ENCODE data around the gene SLX4IP. TPM values are rescaled to one million over a fixed set of nuclear protein-coding genes. Genes with fewer than 3 reads are reported as not detected.

The SLX4IP gene
- total RNA-seq, 1 donor from 2014 or later = 3.1 TPM

GRCh38 chr20:10432079-10432478 lies 3.0 kb upstream of the SLX4IP start:
- Histone ChIP-seq H3K4me3 (no peak overlapping the region), H3K27me3 (ENCODE audit: low read depth) (no peaks in the 10 kb centered on the region), H3K9me3 (replicated peaks) (no peaks in the 10 kb centered on the region), H3K4me1 (peaks cover 75% of the 10 kb centered on the region), H3K27ac (replicated peaks) (no peak overlapping the region), H3K36me3 (no peaks in the 10 kb centered on the region)
- intact Hi-C loops (cut with micrococcal nuclease) = no loop called here
- DNase-seq = no peak
- TF ChIP-seq CTCF (IDR thresholded peaks at IDR 0.05; ENCODE audit: borderline replicate concordance) = no peak

GRCh38 chr20:10433014-10433622 lies 2.0 kb upstream of the SLX4IP start:
- peaks cover 65% of the 10 kb centered on the region for H3K4me1 ChIP-seq

GRCh38 chr20:10433623-10434466 lies 1.3 kb upstream of the SLX4IP start, which contains the start of gene MKKS:
Gene MKKS (minus strand): TSS chr20:10434222. CDS start chr20:10413514, 20,708 bp downstream.
- H3K4me3 ChIP-seq = peak within 1 kb of the TSS; percentile 97
- no peaks in the 10 kb centered on the region for H3K9me3 ChIP-seq (replicated peaks)
- intact Hi-C loops (cut with micrococcal nuclease) = no loop called here
- H3K27ac ChIP-seq (replicated peaks) = peak within 1 kb of the TSS; percentile 98
- no peaks in the 10 kb centered on the region for H3K27me3 ChIP-seq (ENCODE audit: low read depth)
- no peak for TF ChIP-seq CTCF (IDR thresholded peaks at IDR 0.05; ENCODE audit: borderline replicate concordance)
- H3K4me1 ChIP-seq = peaks cover 58% of the 10 kb centered on the region
- DNase-seq = peak; percentile 93
- H3K36me3 ChIP-seq = no peaks in the 10 kb centered on the region

More at GRCh38 chr20:10433014-10433622, 2.0 kb upstream of the SLX4IP start:
- no peak for TF ChIP-seq CTCF (IDR thresholded peaks at IDR 0.05; ENCODE audit: borderline replicate concordance)
- Histone ChIP-seq H3K4me3 (peak overlapping the region; percentile 97), H3K9me3 (replicated peaks) (no peaks in the 10 kb centered on the region), H3K27me3 (ENCODE audit: low read depth) (no peaks in the 10 kb centered on the region), H3K27ac (replicated peaks) (peak overlapping the region; percentile 98), H3K36me3 (no peaks in the 10 kb centered on the region)
- intact Hi-C loops (cut with micrococcal nuclease) = no loop called here
- no peak for DNase-seq

GRCh38 chr20:10434467-10434831 lies 656 bp upstream of the SLX4IP start:
- Histone ChIP-seq H3K27ac (replicated peaks) (peak overlapping the region; percentile 98), H3K36me3 (no peaks in the 10 kb centered on the region), H3K27me3 (ENCODE audit: low read depth) (no peaks in the 10 kb centered on the region), H3K4me3 (peak overlapping the region; percentile 97), H3K4me1 (peaks cover 52% of the 10 kb centered on the region), H3K9me3 (replicated peaks) (no peaks in the 10 kb centered on the region)
- intact Hi-C loops (cut with micrococcal nuclease) = no loop called here
- DNase-seq = peak; percentile 91
- TF ChIP-seq CTCF (IDR thresholded peaks at IDR 0.05; ENCODE audit: borderline replicate concordance) = no peak

GRCh38 chr20:10436053-10436699 lies 1.1 kb downstream of the SLX4IP start:
- DNase-seq = no peak
- Histone ChIP-seq H3K4me1 (peaks cover 36% of the 10 kb centered on the region), H3K27ac (replicated peaks) (no peak overlapping the region), H3K36me3 (no peaks in the 10 kb centered on the region), H3K4me3 (no peak overlapping the region), H3K27me3 (ENCODE audit: low read depth) (no peaks in the 10 kb centered on the region), H3K9me3 (replicated peaks) (no peaks in the 10 kb centered on the region)
- TF ChIP-seq CTCF (IDR thresholded peaks at IDR 0.05; ENCODE audit: borderline replicate concordance) = no peak
- intact Hi-C loops (cut with micrococcal nuclease) = no loop called here

Measured in left ventricle myocardium inferior (tissue), 1 donor.